ENCODE measurements around the gene ADAMTS18. TPM values are rescaled to one million over a fixed set of nuclear protein-coding genes. Genes with fewer than 3 reads are reported as not detected.

Gene ADAMTS18
- total RNA-seq, 4 donors from 2014 or later, result 2.8 to 21.1 (median 7.8) TPM

- ATAC-seq (ENCODE audit: low FRiP score) (no peak), DNase-seq (ENCODE audit: low spot score) (no peak)
- no peak for TF ChIP-seq CTCF (IDR thresholded peaks at IDR 0.05)
Observed at GRCh38 chr16:77435272-77435820, 512 bp upstream of the ADAMTS18 start.

- ATAC-seq (ENCODE audit: low FRiP score) (no peak), DNase-seq (ENCODE audit: low spot score) (no peak)
- TF ChIP-seq CTCF (IDR thresholded peaks at IDR 0.05), result no peak
Observed at GRCh38 chr16:77434022-77434529, 758 bp downstream of the ADAMTS18 start.

DNA sequence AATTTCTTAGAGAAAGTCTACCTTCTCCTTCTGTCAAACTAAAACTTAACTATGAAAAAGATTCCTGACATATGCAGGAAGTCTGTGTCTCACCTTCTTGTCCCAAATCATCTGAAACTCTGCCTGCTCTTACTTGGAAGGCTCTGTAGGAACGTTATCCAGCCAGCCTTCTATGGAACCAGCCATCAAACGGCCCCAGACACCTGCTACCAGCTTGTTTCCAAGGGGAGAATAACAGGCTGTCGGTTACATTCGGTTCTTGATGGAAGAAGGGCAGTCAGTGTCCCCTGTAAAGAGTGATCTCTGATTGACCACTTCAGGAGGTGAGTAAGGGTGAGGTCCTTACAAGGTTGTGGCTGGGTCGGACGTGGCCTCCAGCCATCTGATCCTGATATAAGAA is 1.7 kb downstream of the ADAMTS18 start:
- no peak for DNase-seq (ENCODE audit: low spot score)
- ATAC-seq (ENCODE audit: low FRiP score), result no peak
- TF ChIP-seq CTCF (IDR thresholded peaks at IDR 0.05), result no peak

- DNase-seq (ENCODE audit: low spot score), result no peak
- no peak for TF ChIP-seq CTCF (IDR thresholded peaks at IDR 0.05)
- ATAC-seq (ENCODE audit: low FRiP score), result no peak
Observed at GRCh38 chr16:77432264-77432663, 2.6 kb downstream of the ADAMTS18 start.

DNA sequence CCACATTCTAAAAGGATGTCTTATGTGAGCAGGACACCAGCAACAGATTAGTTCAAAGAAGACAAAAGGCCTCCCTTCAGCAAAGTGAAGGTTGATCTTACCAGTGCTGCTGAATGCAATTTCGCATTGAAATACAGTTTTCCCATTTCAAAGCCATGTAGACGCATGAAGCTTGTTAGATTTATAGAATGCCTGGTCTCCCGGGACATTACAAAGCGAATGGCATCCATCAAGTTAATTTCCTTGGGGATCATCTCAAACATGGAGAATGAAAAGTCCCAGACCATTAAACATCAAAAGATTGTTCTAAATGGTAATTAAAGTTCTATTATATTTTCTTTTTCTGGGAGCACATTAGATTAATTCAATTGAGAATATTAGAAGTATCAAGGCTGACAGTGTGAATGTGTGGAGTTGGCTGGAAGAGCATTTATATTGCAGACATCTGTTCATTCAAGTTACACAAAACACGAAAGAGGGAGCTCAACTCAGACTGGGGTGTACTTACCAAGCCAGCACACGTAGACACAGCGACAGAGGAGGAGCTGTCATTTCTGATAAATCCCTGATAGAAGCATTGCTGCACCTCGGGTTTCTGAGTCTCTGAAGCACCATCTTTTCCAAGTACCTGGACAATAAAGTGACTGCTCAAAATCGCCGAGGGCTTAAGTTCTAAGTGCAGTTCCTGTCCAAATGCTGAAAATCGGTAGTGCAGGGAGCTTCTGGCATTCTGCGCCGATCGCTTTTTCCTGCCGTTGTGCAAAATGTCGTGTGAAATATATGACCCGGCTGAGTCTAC is 3.8 kb downstream of the ADAMTS18 start:
- ATAC-seq (ENCODE audit: low FRiP score) (no peak), DNase-seq (ENCODE audit: low spot score) (no peak)
- no peak for TF ChIP-seq CTCF (IDR thresholded peaks at IDR 0.05)

GRCh38 chr16:77430360-77430759 is 4.5 kb downstream of the ADAMTS18 start:
- no peak for ATAC-seq (ENCODE audit: low FRiP score)
- no peak for TF ChIP-seq CTCF (IDR thresholded peaks at IDR 0.05)
- no peak for DNase-seq (ENCODE audit: low spot score)
